Neuronal stem cell (in vitro differentiated cells): ENCODE results near the gene THBS2.

ENCODE experiments used
- DNase-seq: peaks from one replicate; pipeline ENCODE4 v3.0.0-alpha.2; 2013; ENCODE audit warnings: low spot score
- H2AFZ ChIP-seq: one replicate; pipeline ENCODE4 v1.6.1; 2013; ENCODE audit warnings: mild to moderate bottlenecking, low read length, inconsistent platforms
- H2AK5ac ChIP-seq: 2 replicates; pipeline ENCODE4 v1.6.1; 2013; ENCODE audit warnings: low read depth, mild to moderate bottlenecking, inconsistent platforms, low read length, moderate library complexity, mixed read lengths
- H2BK120ac ChIP-seq: 2 replicates; pipeline ENCODE4 v1.6.1; 2013; ENCODE audit warnings: low read depth, mild to moderate bottlenecking, inconsistent platforms, low read length, moderate library complexity, mixed read lengths
- H2BK12ac ChIP-seq: one replicate; pipeline ENCODE4 v1.6.1; 2013; ENCODE audit warnings: low read length, inconsistent platforms
- H2BK15ac ChIP-seq: 2 replicates; pipeline ENCODE4 v1.6.1; 2013; ENCODE audit warnings: mild to moderate bottlenecking, low read length, inconsistent platforms, mixed read lengths
- H2BK5ac ChIP-seq: one replicate; pipeline ENCODE4 v1.6.1; 2013; ENCODE audit warnings: inconsistent platforms, mild to moderate bottlenecking, low read length, moderate library complexity
- H3K14ac ChIP-seq: one replicate; pipeline ENCODE4 v1.6.1; 2013; ENCODE audit warnings: low read length, inconsistent platforms
- H3K18ac ChIP-seq: 2 replicates; pipeline ENCODE4 v1.6.1; 2013; ENCODE audit warnings: low read length, inconsistent platforms
- H3K23ac ChIP-seq: 2 replicates; pipeline ENCODE4 v1.6.1; 2013; ENCODE audit warnings: low read depth, mild to moderate bottlenecking, mixed read lengths, low read length, inconsistent platforms; ENCODE audit not compliant: poor library complexity
- H3K27ac ChIP-seq: replicated peaks from 3 replicates; pipeline ENCODE4 v1.5.1; 2013; ENCODE audit warnings: low read length, inconsistent platforms
- H3K27me3 ChIP-seq, 3 experiments: 2 replicates each; pipeline ENCODE4 v1.6.1; 2013; ENCODE audit warnings: low read length in 3 of 3, mild to moderate bottlenecking in 2 of 3, inconsistent platforms in 1 of 3, low read depth in 1 of 3, mixed read lengths in 1 of 3, moderate library complexity in 1 of 3; ENCODE audit not compliant: control insufficient read depth in 3 of 3, insufficient read depth in 3 of 3
- H3K36me3 ChIP-seq, 2 donors: replicated peaks in 1 of 2; 2 replicates each; pipeline ENCODE4 v1.6.1; 2013; ENCODE audit warnings: low read length in 2 of 2; ENCODE audit not compliant: control insufficient read depth in 2 of 2, insufficient read depth in 2 of 2
- H3K4ac ChIP-seq: 2 replicates; pipeline ENCODE4 v1.6.1; 2013; ENCODE audit warnings: inconsistent platforms, mild to moderate bottlenecking, low read length, moderate library complexity
- H3K4me1 ChIP-seq, 2 donors: 1 replicate in 1 of 2; 2 replicates in 1 of 2; pipeline ENCODE4 v1.6.1; 2013; ENCODE audit warnings: low read length in 2 of 2, low read depth in 1 of 2; ENCODE audit not compliant: control insufficient read depth in 2 of 2, insufficient read depth in 1 of 2
- H3K4me2 ChIP-seq: one replicate; pipeline ENCODE4 v1.6.1; 2013; ENCODE audit warnings: mild to moderate bottlenecking, low read length, inconsistent platforms; ENCODE audit not compliant: insufficient read depth, poor library complexity, severe bottlenecking
- H3K4me3 ChIP-seq, 2 donors: 2 replicates each; pipeline ENCODE4 v1.5.1; 2013; ENCODE audit warnings: low read length in 2 of 2, mild to moderate bottlenecking in 2 of 2, inconsistent platforms in 1 of 2, moderate library complexity in 1 of 2
- H3K79me1 ChIP-seq: one replicate; pipeline ENCODE4 v1.6.1; 2013; ENCODE audit warnings: low read depth, mild to moderate bottlenecking, inconsistent platforms, low read length, moderate library complexity
- H3K9ac ChIP-seq: one replicate; pipeline ENCODE4 v1.6.1; 2013; ENCODE audit warnings: mild to moderate bottlenecking, low read depth, low read length, inconsistent platforms; ENCODE audit not compliant: poor library complexity
- H3K9me3 ChIP-seq, 2 donors: replicated peaks in 1 of 2; 2 replicates each; pipeline versions ENCODE3 to v1.6.1; 2013; ENCODE audit warnings: low read length in 2 of 2, mild to moderate bottlenecking in 2 of 2, inconsistent platforms in 1 of 2, low read depth in 1 of 2, mixed read lengths in 1 of 2, moderate library complexity in 1 of 2; ENCODE audit not compliant: control insufficient read depth in 2 of 2, insufficient read depth in 1 of 2
- H4K8ac ChIP-seq: one replicate; pipeline ENCODE4 v1.6.1; 2013; ENCODE audit warnings: low read depth, mild to moderate bottlenecking, inconsistent platforms, low read length, moderate library complexity
- H4K91ac ChIP-seq: one replicate; pipeline ENCODE4 v1.6.1; 2013; ENCODE audit warnings: low read length, low read depth, mild to moderate bottlenecking, inconsistent platforms; ENCODE audit not compliant: poor library complexity
- WGBS, 2 donors: extraction: QIAGEN DNeasy Blood & Tissue Kit; methylation state at CpG; one replicate each; pipeline ENCODE4 v1.1.7; 2013; ENCODE audit warnings: missing lambda C conversion rate in 2 of 2, mixed read lengths in 1 of 2; ENCODE audit not compliant: insufficient read length in 2 of 2, insufficient replicate concordance in 1 of 2; ENCODE audit errors: extremely low coverage in 2 of 2; 5-methylcytosine and 5-hydroxymethylcytosine counted together

Gene THBS2

DNA sequence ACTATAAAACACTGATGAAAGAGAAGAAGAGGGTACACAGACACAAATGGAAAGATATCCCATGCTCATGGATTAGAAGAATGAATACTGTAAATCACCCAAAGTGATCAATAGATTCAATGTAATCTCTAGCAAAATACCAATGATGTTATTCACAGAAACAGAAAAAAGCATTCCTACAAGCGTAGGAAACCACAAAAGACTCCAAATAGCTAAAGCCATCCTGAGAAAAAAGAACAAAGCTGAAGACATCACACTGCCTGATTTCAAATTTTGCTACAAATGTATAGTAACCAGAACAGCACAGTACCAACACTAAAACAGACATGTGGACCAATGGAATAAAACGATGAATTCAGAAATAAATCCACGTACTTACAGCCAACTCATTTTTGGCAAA is 43.0 kb downstream of the THBS2 start:
- Histone ChIP-seq H2BK120ac (no peak overlapping the region), H3K9me3 (no peaks in the 10 kb centered on the region), H3K36me3 (no peaks in the 10 kb centered on the region), H3K4me1 (peaks cover 0 to 2% of the 10 kb centered on the region in 2 donors), H2BK5ac (no peak overlapping the region), H4K91ac (no peak overlapping the region), H2BK12ac (no peak overlapping the region), H3K27me3 (no peaks in the 10 kb centered on the region), H3K79me1 (no peaks in the 10 kb centered on the region), H3K14ac (no peak overlapping the region), H3K4ac (no peak overlapping the region), H2AFZ (no peak overlapping the region), H4K8ac (no peak overlapping the region), H3K23ac (no peak overlapping the region), H3K4me2 (no peak overlapping the region), H3K27ac (no peak overlapping the region), H3K9ac (no peak overlapping the region), H3K4me3 (no peak overlapping the region), H3K18ac (no peak overlapping the region), H2AK5ac (no peak overlapping the region), H2BK15ac (no peak overlapping the region)
- no peak for DNase-seq
- no CpG with 5 or more reads among the region's 3 CpGs for WGBS, 2 donors

- Histone ChIP-seq H3K27ac (no peak overlapping the region), H3K4me1 (no peaks in the 10 kb centered on the region), H3K9ac (no peak overlapping the region), H2BK5ac (no peak overlapping the region), H3K4me2 (no peak overlapping the region), H3K18ac (no peak overlapping the region), H3K9me3 (no peaks in the 10 kb centered on the region), H2BK15ac (no peak overlapping the region), H3K36me3 (no peaks in the 10 kb centered on the region), H3K27me3 (peaks cover 0 to 3% (median 0%) of the 10 kb centered on the region in 3 experiments), H3K23ac (no peak overlapping the region), H3K14ac (no peak overlapping the region), H4K91ac (no peak overlapping the region), H3K79me1 (no peaks in the 10 kb centered on the region), H2AK5ac (no peak overlapping the region), H2BK120ac (no peak overlapping the region), H2AFZ (no peak overlapping the region), H3K4me3 (no peak overlapping the region), H4K8ac (no peak overlapping the region), H3K4ac (no peak overlapping the region), H2BK12ac (no peak overlapping the region)
- no peak for DNase-seq
These were observed 45.6 kb downstream of the THBS2 start for GRCh38 chr6:169208011-169208410.

GRCh38 chr6:169207482-169207881 is 46.2 kb downstream of the THBS2 start:
- no peak overlapping the region for H3K18ac ChIP-seq
- no peak overlapping the region for H3K23ac ChIP-seq
- H4K91ac ChIP-seq: no peak overlapping the region
- no peak overlapping the region for H2BK120ac ChIP-seq
- no peaks in the 10 kb centered on the region for H3K36me3 ChIP-seq
- DNase-seq: no peak
- H3K4me2 ChIP-seq: no peak overlapping the region
- H3K27me3 ChIP-seq: peaks cover 0 to 3% (median 0%) of the 10 kb centered on the region in 3 experiments
- no peak overlapping the region for H2BK15ac ChIP-seq
- H3K27ac ChIP-seq: no peak overlapping the region
- H2BK12ac ChIP-seq: no peak overlapping the region
- H2AK5ac ChIP-seq: no peak overlapping the region
- no peaks in the 10 kb centered on the region for H3K79me1 ChIP-seq
- no peak overlapping the region for H2BK5ac ChIP-seq
- H3K4me1 ChIP-seq: no peaks in the 10 kb centered on the region
- no peak overlapping the region for H3K14ac ChIP-seq
- H4K8ac ChIP-seq: no peak overlapping the region
- H2AFZ ChIP-seq: no peak overlapping the region
- no peak overlapping the region for H3K4ac ChIP-seq
- no peak overlapping the region for H3K4me3 ChIP-seq
- no peak overlapping the region for H3K9ac ChIP-seq
- no peaks in the 10 kb centered on the region for H3K9me3 ChIP-seq

DNA sequence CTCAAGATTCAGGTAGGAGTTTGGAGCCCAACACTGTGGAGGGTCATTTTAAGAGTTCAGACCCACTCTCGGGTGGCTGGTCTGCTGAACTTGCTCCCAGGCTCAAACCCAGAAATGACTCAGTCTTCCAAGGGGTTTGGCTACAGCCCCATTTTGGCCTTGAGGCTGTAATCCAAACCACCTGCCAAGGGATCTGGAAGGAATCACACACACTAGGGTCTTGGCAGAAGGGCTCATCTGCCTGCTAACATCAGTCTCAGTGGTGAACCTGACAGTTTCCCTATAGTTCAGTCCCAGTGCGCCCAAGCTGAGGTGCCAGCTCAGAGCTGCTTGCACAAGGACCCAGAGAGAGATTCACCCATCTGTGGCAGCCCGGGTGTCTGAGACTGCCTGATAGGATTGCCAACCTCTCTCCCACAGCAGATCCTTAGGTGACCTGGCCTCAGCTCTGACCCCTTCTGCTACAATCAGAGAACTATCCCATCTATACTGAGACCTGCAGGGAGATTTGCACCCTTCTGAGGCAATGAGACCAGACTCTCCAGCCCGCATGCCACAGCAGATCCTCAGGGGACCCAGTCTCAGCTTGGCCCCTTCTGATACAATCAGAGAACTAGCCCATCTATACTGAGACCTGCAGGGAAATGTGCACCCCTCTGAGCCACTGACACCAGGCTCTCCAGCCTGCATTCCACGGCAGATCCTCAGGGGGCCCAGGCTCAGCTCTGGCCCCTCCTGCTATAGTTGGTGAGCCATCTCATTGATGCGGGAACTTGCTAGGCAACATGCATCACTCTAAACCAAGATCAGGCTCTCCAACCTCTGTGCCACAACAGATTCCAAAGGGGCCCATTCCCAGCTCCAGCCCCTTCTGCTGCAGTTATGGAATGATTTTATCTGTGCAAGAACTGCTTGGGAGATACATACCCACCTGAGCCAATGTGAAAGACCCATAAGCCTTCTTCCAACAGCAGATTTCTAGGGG is 48.2 kb downstream of the THBS2 start:
- peaks cover 0 to 3% (median 0%) of the 10 kb centered on the region in 3 experiments for H3K27me3 ChIP-seq
- H3K9ac ChIP-seq: no peak overlapping the region
- no peak overlapping the region for H3K4ac ChIP-seq
- H3K18ac ChIP-seq: no peak overlapping the region
- H2AK5ac ChIP-seq: no peak overlapping the region
- H3K79me1 ChIP-seq: no peaks in the 10 kb centered on the region
- no peak overlapping the region for H2BK15ac ChIP-seq
- no peak overlapping the region for H2BK120ac ChIP-seq
- H3K4me1 ChIP-seq: no peaks in the 10 kb centered on the region
- no peak overlapping the region for H3K4me3 ChIP-seq
- no peak overlapping the region for H2AFZ ChIP-seq
- WGBS, 2 donors: no CpG with 5 or more reads among the region's 6 CpGs
- no peak overlapping the region for H3K23ac ChIP-seq
- no peak overlapping the region for H3K4me2 ChIP-seq
- H3K9me3 ChIP-seq: peaks cover 0 to 2% of the 10 kb centered on the region in 2 donors
- no peak overlapping the region for H3K14ac ChIP-seq
- H3K36me3 ChIP-seq: no peaks in the 10 kb centered on the region
- no peak overlapping the region for H2BK12ac ChIP-seq
- H4K8ac ChIP-seq: no peak overlapping the region
- no peak overlapping the region for H2BK5ac ChIP-seq
- no peak overlapping the region for H4K91ac ChIP-seq
- no peak overlapping the region for H3K27ac ChIP-seq
- DNase-seq: no peak
